ENCODE measurements around the gene CTDSP1.
A peak's percentile ranks its signal among the peaks of the same experiment; 100 is the strongest.

The CTDSP1 gene

DNA sequence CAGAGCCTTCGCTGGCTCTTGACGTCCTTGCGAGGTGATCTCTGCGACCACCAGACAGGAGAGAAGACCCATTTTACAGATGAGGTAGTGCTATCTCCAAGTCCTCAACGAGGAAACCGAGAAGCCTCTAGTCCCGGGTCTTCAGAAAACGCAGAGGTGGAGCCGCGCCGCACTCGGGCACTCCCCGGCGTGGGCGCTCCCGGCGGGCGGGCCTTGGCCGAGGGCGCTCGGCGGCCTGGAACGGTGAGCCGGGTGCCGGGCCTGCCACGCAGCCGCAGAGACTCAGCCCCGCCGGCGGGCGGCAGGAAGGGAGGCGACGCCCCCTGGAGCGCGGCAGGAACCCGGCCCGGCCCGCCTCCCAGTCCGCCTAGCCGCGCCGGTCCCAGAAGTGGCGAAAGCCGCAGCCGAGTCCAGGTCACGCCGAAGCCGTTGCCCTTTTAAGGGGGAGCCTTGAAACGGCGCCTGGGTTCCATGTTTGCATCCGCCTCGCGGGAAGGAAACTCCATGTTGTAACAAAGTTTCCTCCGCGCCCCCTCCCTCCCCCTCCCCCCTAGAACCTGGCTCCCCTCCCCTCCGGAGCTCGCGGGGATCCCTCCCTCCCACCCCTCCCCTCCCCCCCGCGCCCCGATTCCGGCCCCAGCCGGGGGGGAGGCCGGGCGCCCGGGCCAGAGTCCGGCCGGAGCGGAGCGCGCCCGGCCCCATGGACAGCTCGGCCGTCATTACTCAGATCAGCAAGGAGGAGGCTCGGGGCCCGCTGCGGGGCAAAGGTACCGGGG is at the start of gene CTDSP1:
Gene CTDSP1, plus strand, starts transcription at position 478 of the 776 bp plus-strand sequence. Its CDS starts 223 bp downstream, at position 701.
- DNase-seq = peak; percentile 99

- no peak for DNase-seq
Observed at GRCh38 chr2:218354045-218354444, 45.6 kb upstream of the CTDSP1 start.

GRCh38 chr2:218354850-218355443 is 44.7 kb upstream of the CTDSP1 start:
- no peak for DNase-seq

- DNase-seq = no peak
Observed at GRCh38 chr2:218357236-218358177, 42.2 kb upstream of the CTDSP1 start.

DNA sequence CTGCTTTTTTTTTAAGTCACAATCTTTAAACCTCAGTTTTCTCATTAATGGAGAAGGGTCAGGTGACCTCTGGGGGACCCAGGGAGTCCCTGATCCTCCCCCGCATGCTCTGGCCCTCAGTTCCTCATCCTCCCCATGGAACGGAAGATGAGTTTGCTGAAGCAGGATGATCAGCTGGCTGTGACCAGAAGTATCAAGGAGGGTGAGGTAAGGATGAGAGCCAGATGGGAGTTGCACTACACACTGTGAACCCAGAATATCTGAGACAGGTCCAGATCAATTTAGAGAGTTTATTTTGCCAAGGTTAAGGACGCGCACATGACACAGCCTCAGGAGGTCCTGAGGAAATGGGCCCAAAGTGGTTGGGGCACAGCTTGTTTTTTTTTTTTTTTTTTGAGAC is 39.2 kb upstream of the CTDSP1 start:
- no peak for DNase-seq

DNA sequence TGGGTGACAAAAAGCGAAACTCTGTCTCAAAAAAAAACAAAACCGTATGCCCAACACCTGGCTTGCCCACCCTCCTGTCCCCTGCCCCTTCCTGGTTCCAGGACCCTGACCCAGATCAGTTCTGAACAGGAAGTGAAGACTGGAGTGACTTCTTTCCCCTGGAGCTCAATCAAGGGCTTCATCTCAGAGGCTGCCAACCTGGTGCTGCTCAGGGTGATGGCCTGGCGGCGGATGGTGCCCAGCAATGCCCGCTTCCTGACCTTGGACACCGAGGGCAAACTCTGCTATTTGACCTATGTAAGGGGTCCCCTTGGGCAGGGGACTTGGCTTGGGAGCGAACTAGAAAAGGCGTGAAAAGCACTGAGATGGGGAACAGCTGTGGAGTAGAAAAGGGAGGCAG is 37.1 kb upstream of the CTDSP1 start:
- DNase-seq = no peak

DNA sequence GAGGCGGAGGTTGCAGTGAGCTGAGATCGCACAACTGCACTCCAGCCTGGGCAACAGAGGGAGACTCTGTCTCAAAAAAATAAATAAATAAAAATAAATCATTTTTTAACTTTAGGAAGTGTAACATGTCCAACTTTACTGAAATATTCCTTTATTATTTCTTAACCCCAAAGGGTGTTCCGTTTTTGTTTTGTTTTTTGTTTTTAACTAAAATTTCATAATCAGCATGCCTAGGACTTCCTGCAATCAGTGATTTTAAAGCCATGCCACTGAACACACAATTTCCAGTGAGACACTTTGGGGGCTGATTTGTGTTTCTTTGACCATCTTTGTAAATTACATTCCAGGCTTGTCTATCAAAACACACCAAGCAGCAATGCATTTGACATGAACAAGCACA is 35.9 kb upstream of the CTDSP1 start:
- no peak for DNase-seq

- DNase-seq = no peak
Observed at GRCh38 chr2:218364196-218364595, 35.5 kb upstream of the CTDSP1 start.

- DNase-seq = no peak
Observed at GRCh38 chr2:218366621-218367414, 32.9 kb upstream of the CTDSP1 start.

DNA sequence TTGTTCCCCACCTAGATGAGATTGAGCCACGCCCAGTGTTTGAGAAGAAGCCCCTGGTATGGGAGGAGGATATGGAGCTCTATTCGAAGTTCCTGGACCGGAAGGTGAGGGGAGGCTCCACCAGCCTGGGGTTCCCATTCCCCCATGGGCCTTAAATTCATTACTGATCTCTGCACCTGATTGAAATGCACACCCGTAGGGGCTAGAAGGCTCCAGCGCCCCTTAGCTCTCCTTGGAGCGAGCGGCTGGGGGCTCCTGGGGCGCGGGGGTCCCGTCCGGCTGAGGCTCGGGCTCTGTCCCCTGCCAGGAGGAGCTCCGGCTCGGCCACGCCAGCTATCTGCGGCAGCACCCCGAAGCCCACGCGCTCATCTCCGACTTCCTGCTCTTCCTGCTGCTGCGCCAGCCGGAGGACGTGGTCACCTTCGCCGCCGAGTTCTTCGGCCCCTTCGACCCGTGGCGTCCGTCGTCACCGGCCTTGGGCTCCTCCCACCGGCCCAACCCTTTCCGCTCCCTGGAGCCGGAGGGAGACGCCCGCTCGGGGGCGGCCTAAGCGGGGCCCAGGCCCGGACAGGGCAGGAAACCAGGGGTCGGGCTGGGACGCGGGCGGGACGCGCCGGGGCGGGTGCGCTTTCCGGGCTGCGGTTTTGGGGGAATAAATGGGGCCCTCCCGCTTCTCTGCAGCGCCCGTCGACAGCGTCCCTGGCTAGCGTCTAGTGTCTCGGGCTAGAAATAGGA is 32.1 kb upstream of the CTDSP1 start:
- peak; percentile 69 for DNase-seq

DNA sequence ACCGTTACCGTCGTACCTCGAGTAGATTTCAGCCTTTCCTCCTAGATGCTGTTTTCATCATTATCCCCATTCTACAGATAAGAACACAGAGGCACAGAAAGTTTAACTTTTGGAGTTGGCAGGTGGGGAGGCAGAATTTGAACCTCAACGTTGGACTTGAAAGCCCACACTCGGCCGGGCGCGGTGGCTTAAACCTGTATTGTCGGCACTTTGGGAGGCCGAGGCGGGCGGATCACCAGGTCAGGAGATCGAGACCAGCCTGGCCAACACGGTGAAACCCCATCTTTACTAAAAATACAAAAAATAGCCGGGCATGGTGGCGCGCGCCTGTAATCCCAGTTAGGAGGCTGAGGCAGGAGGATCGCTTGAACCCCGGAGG is 31.5 kb upstream of the CTDSP1 start:
- no peak for DNase-seq

DNA sequence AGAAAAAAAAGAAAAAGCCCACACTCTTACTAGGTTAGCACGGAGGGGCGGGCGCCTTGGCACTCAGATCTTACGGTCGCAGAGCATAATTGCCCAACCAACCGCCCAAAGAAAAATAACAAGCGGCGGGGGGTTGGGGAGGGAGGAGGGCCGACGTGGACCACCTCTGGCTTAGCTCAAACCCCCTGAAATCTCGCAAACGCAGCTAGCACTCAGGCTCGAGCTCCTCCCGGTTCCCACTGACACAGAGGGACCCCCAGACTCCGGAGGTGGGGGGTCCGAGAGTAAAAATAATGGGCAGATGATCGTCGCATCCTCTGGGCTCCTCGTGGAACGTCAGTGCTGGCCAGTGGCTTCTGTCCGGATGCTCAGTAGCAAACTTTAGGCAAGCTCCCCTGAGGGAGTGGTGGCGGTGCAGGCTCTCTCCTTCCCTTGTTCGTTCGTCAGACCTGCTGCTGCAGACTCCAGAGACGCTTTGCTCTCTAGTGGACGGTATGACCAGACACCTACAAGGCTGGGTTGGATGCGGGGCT is 31.0 kb upstream of the CTDSP1 start:
- peak; percentile 12 for DNase-seq

GRCh38 chr2:218369330-218369729 is 30.3 kb upstream of the CTDSP1 start:
- no peak for DNase-seq

GRCh38 chr2:218370410-218371063 is 29.1 kb upstream of the CTDSP1 start:
- peak; percentile 17 for DNase-seq

- no peak for DNase-seq
Observed at GRCh38 chr2:218371983-218372350, 27.7 kb upstream of the CTDSP1 start.

GRCh38 chr2:218374795-218375194 is 24.9 kb upstream of the CTDSP1 start:
- DNase-seq = no peak

DNA sequence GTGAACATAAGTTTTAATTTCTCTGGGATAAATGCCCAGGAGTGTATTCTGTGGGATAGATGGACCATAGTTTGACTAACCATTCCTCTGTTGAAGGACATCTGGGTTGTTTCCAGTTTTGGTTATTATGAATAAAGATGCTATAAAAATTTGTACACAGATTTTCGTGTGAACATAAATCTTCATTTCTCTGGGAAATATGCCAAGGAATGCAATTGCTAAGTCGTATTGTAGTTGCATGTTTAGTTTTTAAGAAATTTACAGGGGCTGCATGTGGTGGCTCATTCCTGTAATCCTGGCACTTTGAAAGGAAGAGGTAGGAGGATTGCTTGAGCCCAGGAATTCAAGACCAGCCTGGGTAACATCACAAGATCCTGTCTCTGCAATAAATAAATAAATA is 24.5 kb upstream of the CTDSP1 start:
- peak; percentile 73 for DNase-seq

- no peak for DNase-seq
Observed at GRCh38 chr2:218378053-218378452, 21.6 kb upstream of the CTDSP1 start.

DNA sequence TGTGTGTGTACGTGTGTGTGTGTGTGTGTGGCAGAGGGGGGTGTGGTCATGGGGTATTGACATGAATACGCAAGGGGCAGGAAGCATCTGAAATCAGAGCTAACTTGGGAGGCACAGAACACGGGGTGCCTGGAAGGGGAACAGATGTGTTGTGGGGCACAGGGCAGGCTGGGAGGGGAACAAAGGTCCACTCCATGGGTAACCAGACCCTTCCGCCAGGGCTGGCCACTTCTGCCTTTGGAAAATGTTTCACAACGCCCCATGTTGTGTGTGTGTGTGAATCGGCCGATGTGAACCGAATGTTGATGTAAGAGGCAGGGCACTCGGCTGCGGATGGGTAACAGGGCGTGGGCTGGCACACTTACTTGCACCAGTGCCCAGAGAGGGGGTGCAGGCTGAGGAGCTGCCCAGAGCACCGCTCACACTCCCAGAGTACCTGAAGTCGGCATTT is 17.7 kb upstream of the CTDSP1 start, which contains the start of gene SLC11A1:
Gene SLC11A1, plus strand, starts transcription at position 358 of the 451 bp plus-strand sequence. CDS start 96 bp downstream, outside the sequence.
- DNase-seq = no peak

DNA sequence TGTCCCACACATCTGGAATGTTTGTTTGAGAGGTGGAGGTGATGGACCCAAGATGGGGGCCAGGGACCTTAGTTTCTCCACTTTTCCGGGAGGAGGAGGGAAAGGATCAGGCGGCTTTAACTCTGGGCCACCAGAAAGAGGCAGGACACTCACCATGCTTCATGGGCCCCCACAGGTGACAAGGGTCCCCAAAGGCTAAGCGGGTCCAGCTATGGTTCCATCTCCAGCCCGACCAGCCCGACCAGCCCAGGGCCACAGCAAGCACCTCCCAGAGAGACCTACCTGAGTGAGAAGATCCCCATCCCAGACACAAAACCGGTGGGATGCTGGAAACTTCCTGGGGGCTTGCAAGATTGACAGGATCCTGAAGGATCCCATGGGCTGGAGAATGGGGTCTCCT is 16.9 kb upstream of the CTDSP1 start:
- DNase-seq = no peak
